Liver (tissue), 9 donors: ENCODE data around the gene SH2D7. TPM values are rescaled to one million over a fixed set of nuclear protein-coding genes. Genes with fewer than 3 reads are reported as not detected.

Experiments
- DNase-seq: peaks from one replicate; pipeline ENCODE4 v3.0.0-alpha.2; 2017; ENCODE audit warnings: low spot score
- H3K27ac ChIP-seq, 2 donors: one replicate each; pipeline ENCODE4 v1.7.0; 2013; ENCODE audit warnings: inconsistent platforms in 2 of 2, low read length in 2 of 2, control low read depth in 1 of 2, low read depth in 1 of 2, mild to moderate bottlenecking in 1 of 2
- H3K27me3 ChIP-seq, 4 donors: one replicate each; pipeline versions ENCODE4 v1.6.1 to v1.7.0; 2013; ENCODE audit warnings: low read length in 3 of 4, inconsistent platforms in 1 of 4, mild to moderate bottlenecking in 1 of 4, moderate library complexity in 1 of 4; ENCODE audit not compliant: control insufficient read depth in 4 of 4, insufficient read depth in 4 of 4
- H3K36me3 ChIP-seq, 4 donors: one replicate each; pipeline versions ENCODE4 v1.6.1 to v1.7.0; 2013; ENCODE audit warnings: low read length in 3 of 4, mild to moderate bottlenecking in 3 of 4, low read depth in 1 of 4, moderate library complexity in 1 of 4; ENCODE audit not compliant: control insufficient read depth in 4 of 4, insufficient read depth in 3 of 4
- H3K4me1 ChIP-seq, 4 donors: one replicate each; pipeline versions ENCODE4 v1.6.1 to v1.7.0; 2013; ENCODE audit warnings: low read length in 3 of 4, mild to moderate bottlenecking in 3 of 4, moderate library complexity in 1 of 4; ENCODE audit not compliant: control insufficient read depth in 4 of 4, insufficient read depth in 4 of 4
- H3K4me3 ChIP-seq, 3 donors: one replicate each; pipeline versions ENCODE4 v1.6.1 to v1.7.0; 2013; ENCODE audit warnings: low read length in 3 of 3, control low read depth in 1 of 3, low read depth in 1 of 3, mild to moderate bottlenecking in 1 of 3
- H3K9ac ChIP-seq, 2 donors: one replicate each; pipeline ENCODE4 v1.7.0; 2013; ENCODE audit warnings: low read length in 2 of 2, mild to moderate bottlenecking in 2 of 2, moderate library complexity in 2 of 2, control low read depth in 1 of 2, low read depth in 1 of 2
- H3K9me3 ChIP-seq, 4 donors: one replicate each; pipeline versions ENCODE4 v1.6.1 to v1.7.0; 2013; ENCODE audit warnings: low read length in 3 of 4; ENCODE audit not compliant: control insufficient read depth in 4 of 4
- EGR1 ChIP-seq, 2 donors: IDR thresholded peaks; 2 replicates each; pipeline ENCODE4 v1.6.1; 2016 to 2018; ENCODE audit warnings: antibody characterized with exemption in 2 of 2, low read depth in 2 of 2
- FOXA1 ChIP-seq: IDR thresholded peaks from 2 replicates; pipeline ENCODE4 v1.6.1; 2016; ENCODE audit warnings: antibody characterized with exemption
- FOXA2 ChIP-seq: IDR thresholded peaks from 2 replicates; pipeline ENCODE4 v1.6.1; 2016; ENCODE audit warnings: antibody characterized with exemption
- GABPA ChIP-seq, 2 donors: IDR thresholded peaks in 1 of 2; conservative IDR thresholded peaks in 1 of 2; 2 replicates each; pipeline ENCODE4 v1.6.1; 2016; ENCODE audit warnings: antibody characterized with exemption in 2 of 2, mild to moderate bottlenecking in 1 of 2, moderate library complexity in 1 of 2
- HNF4A ChIP-seq, 2 donors: conservative IDR thresholded peaks; 2 replicates each; pipeline ENCODE4 v1.6.1; 2016; ENCODE audit warnings: antibody characterized with exemption in 2 of 2, mild to moderate bottlenecking in 2 of 2
- HNF4G ChIP-seq: IDR thresholded peaks from 2 replicates; pipeline ENCODE4 v1.6.1; 2016; ENCODE audit warnings: antibody characterized with exemption
- JUND ChIP-seq, 2 donors: IDR thresholded peaks; 2 replicates each; pipeline ENCODE4 v1.6.1; 2016; ENCODE audit warnings: antibody characterized with exemption in 2 of 2
- MAX ChIP-seq: IDR thresholded peaks from 2 replicates; pipeline ENCODE4 v1.6.1; 2016; ENCODE audit warnings: antibody characterized with exemption
- NR2F2 ChIP-seq: IDR thresholded peaks from 2 replicates; pipeline ENCODE4 v1.6.1; 2016; ENCODE audit warnings: antibody characterized with exemption
- RAD21 ChIP-seq, 2 donors: IDR thresholded peaks; 2 replicates each; pipeline ENCODE4 v1.6.1; 2016; ENCODE audit warnings: antibody characterized with exemption in 2 of 2, mild to moderate bottlenecking in 2 of 2
- RXRA ChIP-seq, 2 donors: IDR thresholded peaks; 2 replicates each; pipeline ENCODE4 v1.6.1; 2017 to 2018; ENCODE audit warnings: antibody characterized with exemption in 2 of 2, mild to moderate bottlenecking in 1 of 2
- SP1 ChIP-seq: IDR thresholded peaks from 2 replicates; pipeline ENCODE4 v1.6.1; 2018; ENCODE audit warnings: antibody characterized with exemption, mild to moderate bottlenecking
- TAF1 ChIP-seq: conservative IDR thresholded peaks from 2 replicates; pipeline ENCODE4 v1.6.1; 2016; ENCODE audit warnings: antibody characterized with exemption, mild to moderate bottlenecking
- YY1 ChIP-seq: IDR thresholded peaks from 2 replicates; pipeline ENCODE4 v1.6.1; 2016; ENCODE audit warnings: antibody characterized with exemption, mild to moderate bottlenecking
- ZBTB33 ChIP-seq: IDR thresholded peaks from 2 replicates; pipeline ENCODE4 v1.6.1; 2016; ENCODE audit warnings: antibody characterized with exemption
- polyA plus RNA-seq, 2 donors: library from polyadenylated mRNA; stranded (reverse) in 1 of 2; unstranded in 1 of 2; fragments of 200-250 nt in 1 of 2; fragments of >200 nt in 1 of 2; fragmentation: Nextera tagmentation in 1 of 2; extraction: Ambion mirVana in 1 of 2; gene quantifications; one replicate each; pipeline versions ENCODE4 v1.2.1 to v1.2.3, GENCODE V29; 2013 to 2015
- total RNA-seq, 2 donors: library from RNA; depleted of rRNA; stranded (reverse); fragments of >200 nt; gene quantifications; one replicate each; pipeline ENCODE4 v1.2.3, GENCODE V29; 2014
- TF ChIP-seq, protein P1 (sequence below): IDR thresholded peaks from 2 replicates; pipeline ENCODE4 v1.6.1; 2016; ENCODE audit warnings: antibody characterized with exemption, mild to moderate bottlenecking
- TF ChIP-seq, protein P2 (sequence below): fragments of 150-350 bp; IDR thresholded peaks from 2 replicates; pipeline ENCODE4 v1.5.1; 2017; ENCODE audit warnings: improper control_type of control experiment, low read depth, low read length; ENCODE audit not compliant: missing input control
- TF ChIP-seq, protein P3 (sequence below): IDR thresholded peaks from 2 replicates; pipeline ENCODE4 v1.6.1; 2016; ENCODE audit warnings: antibody characterized with exemption
- donor health status: healthy.
- donor health status: healthy.
- donor health status: healthy.
- donor health status: healthy.
- donor health status: healthy.

Gene SH2D7
- total and polyA plus RNA-seq, 4 donors = not detected

DNA sequence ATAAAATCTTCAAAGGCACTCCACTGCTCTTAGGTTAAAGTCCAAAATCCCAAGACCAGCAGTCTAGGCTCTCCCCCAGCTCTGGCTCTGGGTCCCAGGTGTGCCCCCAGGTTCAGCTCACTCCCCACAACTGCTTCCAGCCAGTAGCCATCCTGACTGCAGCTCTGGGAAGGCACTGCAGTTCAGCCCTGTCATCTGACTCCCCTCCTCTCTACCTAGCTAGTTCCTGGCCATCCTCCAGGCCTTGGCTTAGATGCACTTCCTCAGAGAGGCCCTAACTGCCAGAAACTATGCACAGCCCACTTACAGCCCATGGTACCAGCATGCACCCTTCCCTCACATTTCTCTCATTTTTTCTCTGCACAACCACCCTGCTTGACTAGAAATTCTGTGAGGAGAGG lies 40.4 kb upstream of the SH2D7 start:
- Histone ChIP-seq H3K4me1 (peaks cover 15 to 62% (median 48%) of the 10 kb centered on the region in 4 donors), H3K27ac (no peak overlapping the region), H3K9me3 (no peaks in the 10 kb centered on the region), H3K4me3 (no peak overlapping the region), H3K27me3 (no peaks in the 10 kb centered on the region), H3K36me3 (peaks cover 0 to 28% (median 4%) of the 10 kb centered on the region in 4 donors), H3K9ac (no peak overlapping the region)
- DNase-seq = no peak
- TF ChIP-seq HNF4G = no peak
- no peak for TF ChIP-seq ZBTB33
- TF ChIP-seq, protein P1, sequence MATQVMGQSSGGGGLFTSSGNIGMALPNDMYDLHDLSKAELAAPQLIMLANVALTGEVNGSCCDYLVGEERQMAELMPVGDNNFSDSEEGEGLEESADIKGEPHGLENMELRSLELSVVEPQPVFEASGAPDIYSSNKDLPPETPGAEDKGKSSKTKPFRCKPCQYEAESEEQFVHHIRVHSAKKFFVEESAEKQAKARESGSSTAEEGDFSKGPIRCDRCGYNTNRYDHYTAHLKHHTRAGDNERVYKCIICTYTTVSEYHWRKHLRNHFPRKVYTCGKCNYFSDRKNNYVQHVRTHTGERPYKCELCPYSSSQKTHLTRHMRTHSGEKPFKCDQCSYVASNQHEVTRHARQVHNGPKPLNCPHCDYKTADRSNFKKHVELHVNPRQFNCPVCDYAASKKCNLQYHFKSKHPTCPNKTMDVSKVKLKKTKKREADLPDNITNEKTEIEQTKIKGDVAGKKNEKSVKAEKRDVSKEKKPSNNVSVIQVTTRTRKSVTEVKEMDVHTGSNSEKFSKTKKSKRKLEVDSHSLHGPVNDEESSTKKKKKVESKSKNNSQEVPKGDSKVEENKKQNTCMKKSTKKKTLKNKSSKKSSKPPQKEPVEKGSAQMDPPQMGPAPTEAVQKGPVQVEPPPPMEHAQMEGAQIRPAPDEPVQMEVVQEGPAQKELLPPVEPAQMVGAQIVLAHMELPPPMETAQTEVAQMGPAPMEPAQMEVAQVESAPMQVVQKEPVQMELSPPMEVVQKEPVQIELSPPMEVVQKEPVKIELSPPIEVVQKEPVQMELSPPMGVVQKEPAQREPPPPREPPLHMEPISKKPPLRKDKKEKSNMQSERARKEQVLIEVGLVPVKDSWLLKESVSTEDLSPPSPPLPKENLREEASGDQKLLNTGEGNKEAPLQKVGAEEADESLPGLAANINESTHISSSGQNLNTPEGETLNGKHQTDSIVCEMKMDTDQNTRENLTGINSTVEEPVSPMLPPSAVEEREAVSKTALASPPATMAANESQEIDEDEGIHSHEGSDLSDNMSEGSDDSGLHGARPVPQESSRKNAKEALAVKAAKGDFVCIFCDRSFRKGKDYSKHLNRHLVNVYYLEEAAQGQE = no peak
- no peak for TF ChIP-seq YY1
- TF ChIP-seq RAD21 (IDR thresholded peaks at IDR 0.05) = no peak
- TF ChIP-seq NR2F2 = no peak
- TF ChIP-seq JUND (IDR thresholded peaks at IDR 0.05) = no peak
- no peak for TF ChIP-seq GABPA (IDR thresholded peaks at IDR 0.05 in 1 of 2, conservative IDR thresholded peaks at IDR 0.05 in 1 of 2)
- TF ChIP-seq RXRA (IDR thresholded peaks at IDR 0.05) = no peak
- TF ChIP-seq HNF4A (conservative IDR thresholded peaks at IDR 0.05) = no peak
- no peak for TF ChIP-seq FOXA1
- no peak for TF ChIP-seq TAF1
- TF ChIP-seq FOXA2 = no peak
- no peak for TF ChIP-seq MAX
- TF ChIP-seq SP1 = no peak
- TF ChIP-seq, protein P2, sequence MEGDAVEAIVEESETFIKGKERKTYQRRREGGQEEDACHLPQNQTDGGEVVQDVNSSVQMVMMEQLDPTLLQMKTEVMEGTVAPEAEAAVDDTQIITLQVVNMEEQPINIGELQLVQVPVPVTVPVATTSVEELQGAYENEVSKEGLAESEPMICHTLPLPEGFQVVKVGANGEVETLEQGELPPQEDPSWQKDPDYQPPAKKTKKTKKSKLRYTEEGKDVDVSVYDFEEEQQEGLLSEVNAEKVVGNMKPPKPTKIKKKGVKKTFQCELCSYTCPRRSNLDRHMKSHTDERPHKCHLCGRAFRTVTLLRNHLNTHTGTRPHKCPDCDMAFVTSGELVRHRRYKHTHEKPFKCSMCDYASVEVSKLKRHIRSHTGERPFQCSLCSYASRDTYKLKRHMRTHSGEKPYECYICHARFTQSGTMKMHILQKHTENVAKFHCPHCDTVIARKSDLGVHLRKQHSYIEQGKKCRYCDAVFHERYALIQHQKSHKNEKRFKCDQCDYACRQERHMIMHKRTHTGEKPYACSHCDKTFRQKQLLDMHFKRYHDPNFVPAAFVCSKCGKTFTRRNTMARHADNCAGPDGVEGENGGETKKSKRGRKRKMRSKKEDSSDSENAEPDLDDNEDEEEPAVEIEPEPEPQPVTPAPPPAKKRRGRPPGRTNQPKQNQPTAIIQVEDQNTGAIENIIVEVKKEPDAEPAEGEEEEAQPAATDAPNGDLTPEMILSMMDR = no peak
- TF ChIP-seq, protein P3, sequence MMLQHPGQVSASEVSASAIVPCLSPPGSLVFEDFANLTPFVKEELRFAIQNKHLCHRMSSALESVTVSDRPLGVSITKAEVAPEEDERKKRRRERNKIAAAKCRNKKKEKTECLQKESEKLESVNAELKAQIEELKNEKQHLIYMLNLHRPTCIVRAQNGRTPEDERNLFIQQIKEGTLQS = no peak
- no peak for TF ChIP-seq EGR1 (IDR thresholded peaks at IDR 0.05; ENCODE audit: low read depth in 2 of 2)
